Stimulated activated CD4-positive, alpha-beta T cell treated with anti-CD3 and anti-CD28 coated beads, Interleukin-12 subunit alpha, Interleukin-12 subunit beta, amount 100 ng/mL, for 48 hours (primary cell): ENCODE results near the gene CDH20.

ENCODE experiments used
- DNase-seq, 3 donors: peaks; one replicate each; pipeline ENCODE4 v3.0.0-alpha.2; 2020; ENCODE audit warnings: low read depth in 2 of 3, low spot score in 1 of 3

The CDH20 gene

GRCh38 chr18:61333271-61333745 is at the start of gene CDH20:
CDH20 (plus strand) TSS chr18:61333430.
- no peak for DNase-seq

GRCh38 chr18:61284039-61284438 is 49.2 kb upstream of the CDH20 start:
- no peak for DNase-seq

- no peak for DNase-seq
Measured at GRCh38 chr18:61285777-61286176, 47.5 kb upstream of the CDH20 start.

GRCh38 chr18:61286867-61287266 is 46.4 kb upstream of the CDH20 start:
- no peak for DNase-seq

- no peak for DNase-seq
Measured at GRCh38 chr18:61290616-61291015, 42.6 kb upstream of the CDH20 start.

GRCh38 chr18:61292280-61293035 is 40.8 kb upstream of the CDH20 start:
- no peak for DNase-seq

GRCh38 chr18:61295153-61295552 is 38.1 kb upstream of the CDH20 start:
- no peak for DNase-seq

GRCh38 chr18:61308004-61308403 is 25.2 kb upstream of the CDH20 start:
- DNase-seq: no peak

GRCh38 chr18:61308795-61309393 is 24.3 kb upstream of the CDH20 start:
- DNase-seq: no peak

GRCh38 chr18:61322265-61322873 is 10.9 kb upstream of the CDH20 start:
- DNase-seq: peak; percentile 13 to 35 (median 22)

GRCh38 chr18:61323951-61324350 is 9.3 kb upstream of the CDH20 start:
- DNase-seq: no peak

GRCh38 chr18:61326407-61326806 is 6.8 kb upstream of the CDH20 start:
- no peak for DNase-seq

GRCh38 chr18:61329398-61329797 is 3.8 kb upstream of the CDH20 start:
- no peak for DNase-seq

GRCh38 chr18:61331051-61331450 is 2.2 kb upstream of the CDH20 start:
- no peak for DNase-seq

- DNase-seq: no peak
Measured at GRCh38 chr18:61333746-61334490, 688 bp downstream of the CDH20 start.

- no peak for DNase-seq
Measured at GRCh38 chr18:61334491-61334850, 1.2 kb downstream of the CDH20 start.

GRCh38 chr18:61334951-61335683 is 1.9 kb downstream of the CDH20 start:
- DNase-seq: no peak

- DNase-seq: no peak
Measured at GRCh38 chr18:61335684-61336555, 2.7 kb downstream of the CDH20 start.

GRCh38 chr18:61336766-61337165 is 3.5 kb downstream of the CDH20 start:
- no peak for DNase-seq

- no peak for DNase-seq
Measured at GRCh38 chr18:61337527-61337926, 4.3 kb downstream of the CDH20 start.
